HG02973 (cell line): ENCODE data around the gene SALL2.
A peak's percentile ranks its signal among the peaks of the same experiment; 100 is the strongest.

Source experiments
- ATAC-seq: cut with Tn5 transposase; IDR thresholded peaks from one replicate; pipeline ENCODE4 v1.9.1; 2021; ENCODE audit warnings: moderate library complexity; ENCODE audit not compliant: unreplicated experiment

Gene SALL2

DNA sequence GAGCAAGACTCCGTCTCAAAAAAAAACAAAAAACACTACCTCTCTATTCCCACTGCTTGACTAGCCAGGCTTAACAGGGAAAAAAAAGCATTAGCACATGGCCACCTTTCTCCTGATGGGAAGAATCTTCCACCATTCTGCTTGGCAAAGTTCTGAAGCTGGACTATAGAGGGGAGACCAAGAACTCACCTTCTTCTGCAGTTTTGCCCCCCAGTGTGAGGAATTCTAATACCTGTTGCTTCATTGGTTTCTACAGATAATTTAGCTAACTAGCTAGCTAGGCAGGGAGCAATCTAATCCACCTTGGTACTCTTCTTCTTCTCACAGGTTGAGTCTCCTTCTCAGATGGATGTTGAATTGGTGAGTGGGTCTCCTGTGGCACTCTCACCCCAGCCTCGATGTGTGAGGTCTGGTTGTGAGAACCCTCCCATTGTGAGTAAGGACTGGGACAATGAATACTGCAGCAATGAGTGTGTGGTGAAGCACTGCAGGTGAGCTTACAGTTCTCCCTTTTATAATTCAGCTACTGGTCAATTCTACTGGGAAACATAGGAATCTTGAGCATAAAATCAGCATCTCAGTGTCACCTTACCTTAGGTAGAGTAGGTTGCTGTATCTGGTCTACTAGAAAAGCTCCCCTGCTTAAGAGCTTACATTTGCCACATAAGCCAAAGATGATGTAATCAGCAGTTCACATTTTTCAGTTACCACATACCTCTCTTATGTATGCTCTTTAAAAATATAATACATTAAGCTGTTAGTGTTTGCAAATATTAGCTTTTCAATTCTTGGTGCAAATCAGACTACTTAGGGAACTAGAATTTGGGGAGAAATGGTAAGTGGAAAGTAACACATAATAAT is 31.0 kb downstream of the SALL2 start:
- no peak for ATAC-seq

DNA sequence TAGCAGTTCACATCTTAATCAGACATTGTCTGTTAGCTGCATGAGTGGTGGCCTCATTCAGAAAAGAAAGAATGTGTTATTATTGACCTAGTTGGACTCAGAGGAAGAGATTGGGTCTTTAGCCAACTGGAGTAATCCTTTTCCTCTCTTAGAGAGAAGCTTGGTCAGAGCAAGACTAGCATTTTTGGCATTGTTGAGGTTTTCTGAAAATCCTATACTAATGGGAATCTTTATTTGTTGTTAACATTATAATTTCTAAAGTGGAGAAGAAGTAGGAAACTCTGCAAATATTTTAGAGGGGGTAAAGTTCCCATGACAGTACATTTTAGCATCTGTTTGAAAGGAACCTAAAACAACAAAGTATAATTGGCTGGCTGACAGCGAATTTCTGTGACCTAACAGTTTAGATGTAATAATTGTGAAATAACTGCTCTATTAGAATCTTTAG is 39.5 kb downstream of the SALL2 start:
- ATAC-seq = no peak

DNA sequence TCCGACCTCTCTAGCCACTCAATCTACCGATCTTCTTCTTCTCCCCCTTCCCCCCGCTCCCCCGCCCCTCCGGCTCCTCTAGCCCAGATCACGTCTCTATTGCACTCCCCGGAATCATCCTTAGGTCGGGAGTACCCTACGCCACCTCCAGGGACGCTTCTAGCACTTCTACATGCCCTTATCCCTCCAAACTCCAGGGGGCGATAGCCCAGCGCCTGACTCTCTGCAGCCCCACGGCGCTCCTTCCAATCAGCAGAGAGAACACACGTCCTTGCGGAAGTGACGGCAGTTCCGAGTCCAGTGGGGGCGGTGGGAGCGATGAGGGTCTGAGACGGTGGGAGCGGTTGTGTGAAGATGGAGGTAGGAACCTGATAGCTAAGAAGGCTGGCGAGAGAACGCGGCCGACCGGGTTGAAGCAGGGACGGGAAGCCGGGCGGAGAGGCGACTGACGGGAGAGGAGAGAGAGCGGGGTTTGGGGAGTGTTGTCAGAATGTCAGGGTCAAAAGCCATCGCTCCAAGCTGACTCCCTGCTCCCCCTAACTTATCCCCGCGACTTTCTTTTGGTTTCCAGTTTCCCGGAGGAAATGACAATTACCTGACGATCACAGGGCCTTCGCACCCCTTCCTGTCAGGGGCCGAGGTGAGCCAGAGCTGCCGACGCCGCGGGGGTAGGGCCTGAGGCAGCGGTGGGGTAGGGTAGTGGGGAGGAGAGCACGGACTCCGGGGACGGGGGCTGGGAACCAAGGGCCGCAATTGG is 49.0 kb downstream of the SALL2 start, which contains the start of the genes RAB2B and TOX4:
Gene RAB2B, minus strand, starts transcription at position 35 of the 757 bp plus-strand sequence. CDS start 87 bp downstream, outside the sequence.
Gene TOX4, plus strand, starts transcription at position 271 of the 757 bp plus-strand sequence. Its CDS starts 84 bp downstream, at position 355.
- peak; percentile 98 for ATAC-seq

DNA sequence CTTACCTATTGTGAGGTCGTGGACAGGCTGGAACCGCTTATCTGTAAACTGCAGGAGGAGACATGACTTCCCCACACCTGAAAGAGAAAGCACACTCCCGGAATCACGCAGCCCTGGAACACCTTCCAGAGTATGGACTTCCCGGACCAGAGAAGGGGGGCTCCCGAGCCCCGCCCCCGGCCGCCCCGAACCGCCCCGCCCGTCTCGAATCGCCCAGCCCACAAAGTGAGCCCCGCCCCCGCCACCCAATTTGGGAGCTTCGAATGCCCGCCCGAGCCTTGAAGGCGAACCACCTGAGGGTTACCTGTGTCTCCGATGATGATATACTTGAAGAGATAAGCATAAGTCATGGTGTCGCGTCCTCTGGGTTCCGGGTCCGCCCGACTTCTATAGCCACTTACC is 49.6 kb downstream of the SALL2 start:
- peak; percentile 34 for ATAC-seq

DNA sequence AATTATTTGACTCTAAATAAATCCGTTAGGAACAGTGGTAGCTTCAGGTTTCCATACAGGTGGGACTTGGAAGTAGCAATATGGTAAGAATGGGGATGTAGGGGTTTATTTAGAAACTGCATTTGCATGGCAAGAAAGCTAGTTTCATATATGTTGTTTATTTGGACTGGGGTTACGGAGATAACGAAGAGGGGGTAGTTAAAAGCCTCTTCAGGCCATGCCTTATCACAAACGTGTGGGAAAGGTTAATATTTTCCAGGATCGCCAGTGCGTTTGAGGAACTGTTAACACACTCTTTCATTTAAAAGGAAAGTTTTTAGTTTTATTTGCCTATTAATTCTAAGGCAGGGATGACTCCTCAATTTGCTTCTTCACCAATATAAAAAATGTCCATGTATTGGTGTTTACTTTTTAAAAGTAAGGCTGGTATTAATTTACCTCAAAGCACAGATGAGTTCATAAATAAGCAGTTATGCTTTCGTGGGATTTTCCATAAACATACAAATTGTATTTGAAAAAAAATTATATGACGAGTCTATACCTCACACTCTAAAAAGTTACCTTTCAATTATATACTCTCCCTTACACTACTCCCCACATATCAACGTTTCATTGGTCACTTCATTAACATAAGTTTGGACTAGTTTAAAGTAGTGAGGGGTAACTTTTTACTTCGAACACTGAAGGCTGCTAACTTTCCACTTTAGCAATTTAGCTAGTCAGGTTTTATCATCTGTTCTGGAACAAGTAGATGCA is 50.2 kb downstream of the SALL2 start:
- no peak for ATAC-seq
